OCI-LY7 (cell line): ENCODE data around the gene RPS6KA2.

ENCODE experiments used
- EZH2phosphoT487 ChIP-seq: fragments of 200-600 bp; sonication (generic); IDR thresholded peaks from 2 replicates; pipeline ENCODE4 v1.6.1; 2018; ENCODE audit warnings: low read depth, borderline replicate concordance, mild to moderate bottlenecking, mixed run types, antibody characterized with exemption, low read length, moderate library complexity, mixed read lengths
- TF ChIP-seq, protein P1 (sequence below): fragments of 200-600 bp; sonication (generic); conservative IDR thresholded peaks from 2 replicates; pipeline ENCODE4 v1.5.1; 2014; ENCODE audit warnings: mild to moderate bottlenecking, antibody characterized with exemption, low read length, moderate library complexity, mixed read lengths

DNA sequence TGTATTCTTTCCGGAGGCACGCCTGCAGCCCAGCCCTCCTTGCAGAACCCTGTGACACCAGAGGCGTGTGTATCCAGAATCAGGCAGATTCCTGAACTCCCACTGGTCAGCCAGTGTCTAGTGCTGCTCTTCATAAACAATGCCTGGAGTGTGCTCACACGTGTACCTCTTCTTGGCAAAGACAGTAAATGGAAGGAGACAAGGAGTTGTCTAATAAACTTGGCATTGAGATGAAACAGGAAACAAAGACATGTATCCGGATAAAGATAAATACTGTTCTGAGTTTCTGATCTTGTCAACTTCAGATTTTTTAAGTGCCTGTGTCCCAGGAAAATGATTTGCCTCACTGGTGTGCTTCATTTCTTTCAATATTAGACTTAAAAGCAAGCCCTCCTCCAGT, 1.7 kb downstream of the RPS6KA2 start:
- TF ChIP-seq, protein P1, sequence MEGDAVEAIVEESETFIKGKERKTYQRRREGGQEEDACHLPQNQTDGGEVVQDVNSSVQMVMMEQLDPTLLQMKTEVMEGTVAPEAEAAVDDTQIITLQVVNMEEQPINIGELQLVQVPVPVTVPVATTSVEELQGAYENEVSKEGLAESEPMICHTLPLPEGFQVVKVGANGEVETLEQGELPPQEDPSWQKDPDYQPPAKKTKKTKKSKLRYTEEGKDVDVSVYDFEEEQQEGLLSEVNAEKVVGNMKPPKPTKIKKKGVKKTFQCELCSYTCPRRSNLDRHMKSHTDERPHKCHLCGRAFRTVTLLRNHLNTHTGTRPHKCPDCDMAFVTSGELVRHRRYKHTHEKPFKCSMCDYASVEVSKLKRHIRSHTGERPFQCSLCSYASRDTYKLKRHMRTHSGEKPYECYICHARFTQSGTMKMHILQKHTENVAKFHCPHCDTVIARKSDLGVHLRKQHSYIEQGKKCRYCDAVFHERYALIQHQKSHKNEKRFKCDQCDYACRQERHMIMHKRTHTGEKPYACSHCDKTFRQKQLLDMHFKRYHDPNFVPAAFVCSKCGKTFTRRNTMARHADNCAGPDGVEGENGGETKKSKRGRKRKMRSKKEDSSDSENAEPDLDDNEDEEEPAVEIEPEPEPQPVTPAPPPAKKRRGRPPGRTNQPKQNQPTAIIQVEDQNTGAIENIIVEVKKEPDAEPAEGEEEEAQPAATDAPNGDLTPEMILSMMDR = no peak
- no peak for TF ChIP-seq EZH2phosphoT487
